Measurements from ENCODE around the gene CDKAL1. TPM values are rescaled to one million over a fixed set of nuclear protein-coding genes. Genes with fewer than 3 reads are reported as not detected.

CDKAL1 gene
- total and polyA plus RNA-seq, 2 of the 8 experiments (the other 6 are each of a cell fraction or from before 2014, with no cell fraction given) = 8.4 to 24.6 TPM

- Histone ChIP-seq H4K91ac (replicated peaks; ENCODE audit: insufficient read length, low read length) (no peak overlapping the region), H4K8ac (ENCODE audit: extremely low read depth, insufficient read depth, low read length) (no peak overlapping the region), H2AFZ (ENCODE audit: low read length) (no peak overlapping the region), H2BK12ac (ENCODE audit: low read depth, low read length) (no peak overlapping the region), H3K4me1 (replicated peaks in 1 of 4; ENCODE audit: control insufficient read depth in 3 of 4, insufficient read depth in 4 of 4, low read length in 3 of 4) (peaks cover 0 to 7% (median 6%) of the 10 kb centered on the region in 4 experiments), H3K36me3 (ENCODE audit: control insufficient read depth in 2 of 4, insufficient read depth in 4 of 4, low read length in 3 of 4) (no peaks in the 10 kb centered on the region), H3K9ac (replicated peaks in 1 of 4; ENCODE audit: extremely low read depth in 1 of 4, low read depth in 3 of 4, low read length in 3 of 4) (no peak overlapping the region), H3K9me3 (ENCODE audit: insufficient read depth in 2 of 2, low read depth in 1 of 2, low read length in 1 of 2) (peaks cover 2 to 3% of the 10 kb centered on the region in 2 experiments; a peak in 1 of 4 replicates), H3K23me2 (ENCODE audit: low read depth, low read length) (no peaks in the 10 kb centered on the region), H3K4me2 (ENCODE audit: insufficient read depth in 1 of 2, low read depth in 2 of 2, low read length in 2 of 2) (no peak overlapping the region), H3K14ac (ENCODE audit: insufficient read length) (no peak overlapping the region), H2AK5ac (ENCODE audit: low read depth, low read length) (no peak overlapping the region), H3K79me1 (ENCODE audit: low read depth, low read length) (no peaks in the 10 kb centered on the region), H3K79me2 (ENCODE audit: control insufficient read depth in 1 of 2, insufficient read depth in 2 of 2, low read length in 2 of 2) (no peaks in the 10 kb centered on the region), H3K23ac (ENCODE audit: insufficient read length) (no peak overlapping the region), H3K27ac (ENCODE audit: low read depth, low read length) (no peak overlapping the region), H3K56ac (replicated peaks; ENCODE audit: insufficient read length, low read depth, low read length) (no peak overlapping the region), H2BK15ac (ENCODE audit: low read length) (no peak overlapping the region), H2BK5ac (ENCODE audit: low read depth, low read length) (no peak overlapping the region), H3K4me3 (ENCODE audit: extremely low read depth in 1 of 4, insufficient read depth in 2 of 4, low read depth in 3 of 4, low read length in 4 of 4) (no peak overlapping the region), H4K20me1 (replicated peaks in 1 of 2; ENCODE audit: control insufficient read depth in 1 of 2, insufficient read depth in 2 of 2, low read length in 2 of 2) (no peaks in the 10 kb centered on the region), H4K5ac (ENCODE audit: insufficient read length, low read depth, low read length) (no peak overlapping the region), H3K4ac (replicated peaks; ENCODE audit: insufficient read length, low read depth, low read length) (no peak overlapping the region), H3K18ac (ENCODE audit: extremely low read depth, low read length) (no peak overlapping the region), H3K27me3 (replicated peaks in 1 of 4; ENCODE audit: control insufficient read depth in 3 of 4, extremely low read depth in 1 of 4, insufficient read depth in 3 of 4, low read length in 3 of 4) (no peaks in the 10 kb centered on the region), H2BK120ac (replicated peaks; ENCODE audit: low read depth, low read length) (no peak overlapping the region), H2BK20ac (ENCODE audit: low read length) (0 out of 2 replicates have a peak overlapping the region, but pooled peaks have one; percentile 34)
- TF ChIP-seq SP4 (IDR thresholded peaks at IDR 0.05; ENCODE audit: low read length) = no peak
- TF ChIP-seq JUND (IDR thresholded peaks at IDR 0.05; ENCODE audit: low read length) = no peak
- no peak for TF ChIP-seq CTCF (IDR thresholded peaks at IDR 0.05; ENCODE audit: control extremely low read depth in 1 of 3, insufficient read depth in 1 of 3, low read depth in 1 of 3, low read length in 3 of 3)
- TF ChIP-seq ATF2 (IDR thresholded peaks at IDR 0.05; ENCODE audit: low read length) = no peak
- TF ChIP-seq, protein P1, sequence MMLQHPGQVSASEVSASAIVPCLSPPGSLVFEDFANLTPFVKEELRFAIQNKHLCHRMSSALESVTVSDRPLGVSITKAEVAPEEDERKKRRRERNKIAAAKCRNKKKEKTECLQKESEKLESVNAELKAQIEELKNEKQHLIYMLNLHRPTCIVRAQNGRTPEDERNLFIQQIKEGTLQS (IDR thresholded peaks at IDR 0.05; ENCODE audit: insufficient read depth, low read depth, low read length) = no peak
- no peak for TF ChIP-seq FOSL1 (IDR thresholded peaks at IDR 0.05; ENCODE audit: insufficient read depth, low read depth, low read length)
- TF ChIP-seq SUZ12 (IDR thresholded peaks at IDR 0.05; ENCODE audit: low read length) = no peak
- POLR2A ChIA-PET (ENCODE audit: partially characterized antibody) = no interaction called here
- CTCF ChIA-PET (ENCODE audit: partially characterized antibody) = no interaction called here
- DNase-seq (ENCODE audit: low read depth in 1 of 2, low spot score in 2 of 2) (no peak), FAIRE-seq (no peak)
- WGBS, 2 experiments (ENCODE audit: extremely low coverage in 1 of 2, insufficient coverage in 1 of 2, insufficient read length in 1 of 2, insufficient replicate concordance in 2 of 2, low coverage in 1 of 2, low lambda C conversion rate in 2 of 2, missing lambda C conversion rate in 1 of 2) = 90% methylated on average over 3 of the region's 3 CpGs; no CpG with 5 or more reads in 1 of the 2 experiments
Measured at GRCh38 chr6:21202521-21202920, 668.3 kb downstream of the CDKAL1 start.

Data from H1 (cell line).